Spleen (tissue), 7 donors: ENCODE measurements around the gene SORCS1.

ENCODE experiments used
- POLR2A ChIP-seq, 3 donors: fragments of 450-650 bp; IDR thresholded peaks; one replicate each; pipeline ENCODE4 v1.5.1; 2017; ENCODE audit warnings: antibody characterized with exemption in 3 of 3, mild to moderate bottlenecking in 1 of 3
- TF ChIP-seq, protein P1 (sequence below), 11 experiments: fragments of 200-600 bp in 7 of 11; fragments of 450-650 bp in 4 of 11; sonication (generic) in 4 of 11; IDR thresholded peaks in 8 of 11; conservative IDR thresholded peaks in 3 of 11; 1 replicate in 7 of 11; 2 replicates in 4 of 11; pipeline versions ENCODE4 v1.4.0 to v1.8.0; 2016 to 2021; ENCODE audit warnings: antibody characterized with exemption in 11 of 11, inconsistent platforms in 4 of 11, mild to moderate bottlenecking in 1 of 11
- donor health status: DM: no; HTN: no; CAD: no; lungs with moderate emphysema.
- donor health status: DM: no; HTN: no; CAD: no.
- donor health status: DM: no; HTN: no; CAD: no.

- TF ChIP-seq, protein P1, sequence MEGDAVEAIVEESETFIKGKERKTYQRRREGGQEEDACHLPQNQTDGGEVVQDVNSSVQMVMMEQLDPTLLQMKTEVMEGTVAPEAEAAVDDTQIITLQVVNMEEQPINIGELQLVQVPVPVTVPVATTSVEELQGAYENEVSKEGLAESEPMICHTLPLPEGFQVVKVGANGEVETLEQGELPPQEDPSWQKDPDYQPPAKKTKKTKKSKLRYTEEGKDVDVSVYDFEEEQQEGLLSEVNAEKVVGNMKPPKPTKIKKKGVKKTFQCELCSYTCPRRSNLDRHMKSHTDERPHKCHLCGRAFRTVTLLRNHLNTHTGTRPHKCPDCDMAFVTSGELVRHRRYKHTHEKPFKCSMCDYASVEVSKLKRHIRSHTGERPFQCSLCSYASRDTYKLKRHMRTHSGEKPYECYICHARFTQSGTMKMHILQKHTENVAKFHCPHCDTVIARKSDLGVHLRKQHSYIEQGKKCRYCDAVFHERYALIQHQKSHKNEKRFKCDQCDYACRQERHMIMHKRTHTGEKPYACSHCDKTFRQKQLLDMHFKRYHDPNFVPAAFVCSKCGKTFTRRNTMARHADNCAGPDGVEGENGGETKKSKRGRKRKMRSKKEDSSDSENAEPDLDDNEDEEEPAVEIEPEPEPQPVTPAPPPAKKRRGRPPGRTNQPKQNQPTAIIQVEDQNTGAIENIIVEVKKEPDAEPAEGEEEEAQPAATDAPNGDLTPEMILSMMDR (IDR thresholded peaks at IDR 0.05 in 8 of 11, conservative IDR thresholded peaks at IDR 0.05 in 3 of 11), result no peak
- no peak for TF ChIP-seq POLR2A (IDR thresholded peaks at IDR 0.05)
These were observed 370.9 kb downstream of the SORCS1 start for GRCh38 chr10:106793617-106794016.
